H1 (cell line): ENCODE results near the gene PPM1F. TPM values are rescaled to one million over a fixed set of nuclear protein-coding genes. Genes with fewer than 3 reads are reported as not detected.

ENCODE experiments used
- CTCF ChIA-PET: fragments of 300-600 bp; sonication (Branson Sonifier 250); formaldehyde crosslinking; loops from one replicate; lab custom pipeline; 2021; ENCODE audit not compliant: partially characterized antibody; lab: Charles Lee
- POLR2A ChIA-PET: fragments of 300-600 bp; sonication (Branson Sonifier 250); formaldehyde crosslinking; loops from one replicate; lab custom pipeline; 2021; ENCODE audit warnings: inconsistent platforms; ENCODE audit not compliant: partially characterized antibody; lab: Charles Lee
- DNase-seq, 2 experiments: peaks; one replicate each; pipeline versions ENCODE4 v3.0.0 to v3.0.0-alpha.2; 2010 to 2022; ENCODE audit warnings: low spot score in 2 of 2, low read depth in 1 of 2, mixed read lengths in 1 of 2
- FAIRE-seq: peaks from 2 replicates; lab custom pipeline; 2011; peaks lifted over from hg19 to GRCh38; lab: Jason Lieb, UNC
- H2AFZ ChIP-seq: 2 replicates; pipeline ENCODE4 v1.8.1; 2012; ENCODE audit warnings: low read length, inconsistent platforms
- H2AK5ac ChIP-seq: 2 replicates; pipeline ENCODE4 v1.6.1; 2013; ENCODE audit warnings: low read depth, low read length
- H2BK120ac ChIP-seq: replicated peaks from 2 replicates; pipeline ENCODE3; 2013; ENCODE audit warnings: low read depth, low read length, inconsistent platforms
- H2BK12ac ChIP-seq: 2 replicates; pipeline ENCODE4 v1.6.1; 2013; ENCODE audit warnings: low read depth, low read length
- H2BK15ac ChIP-seq: 2 replicates; pipeline ENCODE4 v1.6.1; 2013; ENCODE audit warnings: low read length
- H2BK20ac ChIP-seq: 2 replicates; pipeline ENCODE4 v1.6.1; 2013; ENCODE audit warnings: low read length
- H2BK5ac ChIP-seq: 2 replicates; pipeline ENCODE4 v1.6.1; 2013; ENCODE audit warnings: low read depth, low read length
- H3K14ac ChIP-seq: 2 replicates; pipeline ENCODE4 v1.6.1; 2013; ENCODE audit warnings: inconsistent platforms; ENCODE audit not compliant: insufficient read length
- H3K18ac ChIP-seq: 2 replicates; pipeline ENCODE4 v1.6.1; 2013; ENCODE audit warnings: low read length; ENCODE audit errors: extremely low read depth
- H3K23ac ChIP-seq: 2 replicates; pipeline ENCODE4 v1.6.1; 2013; ENCODE audit warnings: inconsistent platforms; ENCODE audit not compliant: insufficient read length
- H3K23me2 ChIP-seq: 2 replicates; pipeline ENCODE4 v1.6.1; 2013; ENCODE audit warnings: low read depth, low read length
- H3K27ac ChIP-seq: 2 replicates; pipeline ENCODE4 v1.6.1; 2011; ENCODE audit warnings: low read depth, low read length, inconsistent platforms
- H3K27me3 ChIP-seq, 4 experiments: replicated peaks in 1 of 4; 1 replicate in 1 of 4; 2 replicates in 3 of 4; pipeline versions ENCODE4 v1.6.1 to v1.8.1; 2011 to 2013; ENCODE audit warnings: low read length in 3 of 4, mild to moderate bottlenecking in 3 of 4, inconsistent platforms in 2 of 4, mixed read lengths in 2 of 4, moderate library complexity in 1 of 4; ENCODE audit not compliant: control insufficient read depth in 3 of 4, insufficient read depth in 3 of 4; ENCODE audit errors: extremely low read depth in 1 of 4
- H3K36me3 ChIP-seq, 4 experiments: 2 replicates each; pipeline versions ENCODE4 v1.6.1 to v1.8.1; 2011 to 2013; ENCODE audit warnings: mild to moderate bottlenecking in 4 of 4, low read length in 3 of 4, moderate library complexity in 2 of 4, control low read depth in 1 of 4, inconsistent platforms in 1 of 4; ENCODE audit not compliant: insufficient read depth in 4 of 4, control insufficient read depth in 2 of 4
- H3K4ac ChIP-seq: replicated peaks from 2 replicates; pipeline ENCODE3; 2013; ENCODE audit warnings: low read length, low read depth, mixed read lengths, inconsistent platforms; ENCODE audit not compliant: insufficient read length
- H3K4me1 ChIP-seq, 4 experiments: replicated peaks in 1 of 4; 1 replicate in 1 of 4; 2 replicates in 3 of 4; pipeline versions ENCODE4 v1.6.1 to v1.8.1; 2011 to 2013; ENCODE audit warnings: low read length in 3 of 4, inconsistent platforms in 2 of 4, mixed read lengths in 1 of 4; ENCODE audit not compliant: insufficient read depth in 4 of 4, control insufficient read depth in 3 of 4
- H3K4me2 ChIP-seq, 2 experiments: 2 replicates each; pipeline versions ENCODE4 v1.6.1 to v1.8.1; 2011 to 2013; ENCODE audit warnings: low read depth in 2 of 2, low read length in 2 of 2, control low read depth in 1 of 2, inconsistent platforms in 1 of 2, mild to moderate bottlenecking in 1 of 2; ENCODE audit not compliant: insufficient read depth in 1 of 2
- H3K4me3 ChIP-seq, 4 experiments: fragments of 200-600, 300-600 bp in 1 of 4; sonication (generic), shearing (Covaris generic), sonication (Bioruptor Twin) in 1 of 4; 2 replicates each; pipeline versions ENCODE4 v1.5.1 to v1.8.1; 2011 to 2016; ENCODE audit warnings: low read length in 4 of 4, low read depth in 3 of 4, control low read depth in 2 of 4, inconsistent platforms in 2 of 4, mild to moderate bottlenecking in 2 of 4, mixed read lengths in 1 of 4, moderate library complexity in 1 of 4; ENCODE audit not compliant: insufficient read depth in 2 of 4; ENCODE audit errors: extremely low read depth in 1 of 4
- H3K56ac ChIP-seq: replicated peaks from 2 replicates; pipeline ENCODE3; 2013; ENCODE audit warnings: low read depth, mild to moderate bottlenecking, mixed read lengths, low read length, inconsistent platforms; ENCODE audit not compliant: insufficient read length
- H3K79me1 ChIP-seq: 2 replicates; pipeline ENCODE4 v1.6.1; 2013; ENCODE audit warnings: low read depth, low read length, control low read depth
- H3K79me2 ChIP-seq, 2 experiments: 2 replicates each; pipeline versions ENCODE4 v1.6.1 to v1.8.1; 2012 to 2013; ENCODE audit warnings: low read length in 2 of 2, mild to moderate bottlenecking in 2 of 2, inconsistent platforms in 1 of 2; ENCODE audit not compliant: insufficient read depth in 2 of 2, control insufficient read depth in 1 of 2
- H3K9ac ChIP-seq, 4 experiments: replicated peaks in 1 of 4; 1 replicate in 1 of 4; 2 replicates in 3 of 4; pipeline versions ENCODE4 v1.6.1 to v1.8.1; 2011 to 2013; ENCODE audit warnings: low read depth in 3 of 4, low read length in 3 of 4, control low read depth in 2 of 4, mild to moderate bottlenecking in 2 of 4, moderate library complexity in 2 of 4, inconsistent platforms in 1 of 4; ENCODE audit errors: extremely low read depth in 1 of 4
- H3K9me3 ChIP-seq, 2 experiments: 2 replicates each; pipeline versions ENCODE4 v1.6.1 to v1.8.1; 2012 to 2013; ENCODE audit warnings: mild to moderate bottlenecking in 2 of 2, moderate library complexity in 2 of 2, control low read depth in 1 of 2, inconsistent platforms in 1 of 2, low read depth in 1 of 2, low read length in 1 of 2, mixed read lengths in 1 of 2; ENCODE audit not compliant: insufficient read depth in 2 of 2
- H4K20me1 ChIP-seq, 2 experiments: replicated peaks in 1 of 2; 2 replicates each; pipeline versions ENCODE3 to v1.8.1; 2011 to 2013; ENCODE audit warnings: inconsistent platforms in 2 of 2, low read length in 2 of 2, mild to moderate bottlenecking in 1 of 2; ENCODE audit not compliant: insufficient read depth in 2 of 2, control insufficient read depth in 1 of 2
- H4K5ac ChIP-seq: 2 replicates; pipeline ENCODE4 v1.6.1; 2013; ENCODE audit warnings: low read length, low read depth, mixed read lengths, inconsistent platforms; ENCODE audit not compliant: insufficient read length
- H4K8ac ChIP-seq: 2 replicates; pipeline ENCODE4 v1.8.0; 2013; ENCODE audit warnings: mild to moderate bottlenecking, moderate library complexity, low read length, inconsistent platforms; ENCODE audit not compliant: insufficient read depth; ENCODE audit errors: extremely low read depth
- H4K91ac ChIP-seq: replicated peaks from 2 replicates; pipeline ENCODE3; 2013; ENCODE audit warnings: low read length, mixed read lengths, inconsistent platforms; ENCODE audit not compliant: insufficient read length
- whole genome bisulfite sequencing, 2 experiments: shearing (Covaris generic) in 1 of 2; methylation state at CpG; one replicate each; pipeline versions ENCODE4 v1.1.6 to v1.1.7; 2013 to 2015; ENCODE audit warnings: low lambda C conversion rate in 2 of 2, mixed read lengths in 2 of 2, inconsistent platforms in 1 of 2, low coverage in 1 of 2, missing lambda C conversion rate in 1 of 2; ENCODE audit not compliant: insufficient replicate concordance in 2 of 2, insufficient coverage in 1 of 2, insufficient read length in 1 of 2; ENCODE audit errors: extremely low coverage in 1 of 2, missing lambda C conversion rate in 1 of 2; 5-methylcytosine and 5-hydroxymethylcytosine counted together
- polyA plus RNA-seq, 7 experiments: library from polyadenylated mRNA; depleted of rRNA in 3 of 7; stranded (reverse) in 5 of 7; unstranded in 2 of 7; fragments of >200 nt in 5 of 7; fragments of 200-250 nt in 2 of 7; gene quantifications; 1 replicate in 5 of 7; 2 replicates in 1 of 7; 4 replicates in 1 of 7; pipeline versions ENCODE4 v1.2.1 to v1.2.3, GENCODE V29; 2011 to 2013; ENCODE audit warnings: missing spikeins in 2 of 7, mixed read lengths in 2 of 7
- total RNA-seq: library from RNA; stranded (reverse); fragmentation: NEBNext Ultra II Directional; extraction: Animal tissue kit (Norgen Biotek cat#: 25700); gene quantifications from 2 replicates; pipeline ENCODE4 v1.2.1, GENCODE V29; 2021
- TF ChIP-seq, protein P1 (sequence below): IDR thresholded peaks from 2 replicates; pipeline ENCODE4 v1.6.1; 2012; ENCODE audit warnings: low read length, inconsistent platforms

PPM1F gene
- total and polyA plus RNA-seq, 2 of the 8 experiments (the other 6 are each of a cell fraction or from before 2014, with no cell fraction given): 12.4 to 22.8 TPM

DNA sequence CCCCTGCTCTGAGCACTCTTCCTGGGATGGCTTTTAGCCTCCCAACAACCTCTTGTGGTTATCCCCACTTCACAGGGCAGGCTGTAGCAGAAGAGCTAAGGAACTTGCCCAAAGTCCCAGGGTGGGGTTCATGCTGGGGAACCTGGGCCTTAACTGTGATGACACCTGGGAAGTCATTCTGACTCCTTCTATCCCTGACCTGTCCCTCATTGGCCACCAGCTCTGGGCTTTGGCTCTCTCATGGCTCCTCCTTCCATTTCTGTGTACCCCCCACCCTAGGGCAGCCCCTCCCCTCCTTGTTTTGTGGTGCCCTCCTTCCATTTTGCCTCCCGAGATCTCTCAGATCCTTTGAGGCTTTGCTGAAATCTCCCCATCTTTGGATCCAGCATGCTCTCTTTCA, 2.7 kb downstream of the PPM1F start:
- Histone ChIP-seq H3K4me2 (no peak overlapping the region), H3K14ac (no peak overlapping the region), H3K9me3 (no peaks in the 10 kb centered on the region), H4K20me1 (peaks cover 2 to 11% of the 10 kb centered on the region in 2 experiments), H4K5ac (no peak overlapping the region), H3K27ac (no peak overlapping the region), H2BK5ac (no peak overlapping the region), H3K56ac (no peak overlapping the region), H2AK5ac (no peak overlapping the region), H3K4ac (no peak overlapping the region), H4K8ac (0 out of 2 replicates have a peak overlapping the region, but pooled peaks have one; percentile 42), H2BK12ac (no peak overlapping the region), H2BK120ac (no peak overlapping the region), H3K4me3 (no peak overlapping the region), H3K79me1 (no peaks in the 10 kb centered on the region; the same call in 1 of the 2 replicates), H2BK20ac (no peak overlapping the region), H2BK15ac (no peak overlapping the region), H2AFZ (no peak overlapping the region), H3K18ac (no peak overlapping the region), H3K4me1 (peaks cover 0 to 13% (median 8%) of the 10 kb centered on the region in 4 experiments; a peak in 5 of 7 replicates), H3K23me2 (no peaks in the 10 kb centered on the region; the same call in 1 of the 2 replicates), H3K27me3 (peaks cover 0 to 17% (median 6%) of the 10 kb centered on the region in 4 experiments; a peak in 4 of 7 replicates), H4K91ac (no peak overlapping the region), H3K23ac (no peak overlapping the region), H3K79me2 (no peaks in the 10 kb centered on the region), H3K9ac (no peak overlapping the region), H3K36me3 (no peaks in the 10 kb centered on the region)
- 63% methylated on average over 1 of the region's 1 CpG; no CpG with 5 or more reads in 1 of the 2 experiments for WGBS, 2 experiments
- ChIA-PET POLR2A (interaction anchor here (1.1 to 1.4 kb wide), 3 partner anchors 10 to 32 kb away, joined by 3 to 4 read pairs (median 3); no protein-coding TSS in a partner anchor), CTCF (interaction anchor here (0.6 to 8.0 kb wide), 6 partner anchors 8 to 240 kb away, joined by 4 to 60 read pairs (median 4); no protein-coding TSS in a partner anchor)
- TF ChIP-seq, protein P1, sequence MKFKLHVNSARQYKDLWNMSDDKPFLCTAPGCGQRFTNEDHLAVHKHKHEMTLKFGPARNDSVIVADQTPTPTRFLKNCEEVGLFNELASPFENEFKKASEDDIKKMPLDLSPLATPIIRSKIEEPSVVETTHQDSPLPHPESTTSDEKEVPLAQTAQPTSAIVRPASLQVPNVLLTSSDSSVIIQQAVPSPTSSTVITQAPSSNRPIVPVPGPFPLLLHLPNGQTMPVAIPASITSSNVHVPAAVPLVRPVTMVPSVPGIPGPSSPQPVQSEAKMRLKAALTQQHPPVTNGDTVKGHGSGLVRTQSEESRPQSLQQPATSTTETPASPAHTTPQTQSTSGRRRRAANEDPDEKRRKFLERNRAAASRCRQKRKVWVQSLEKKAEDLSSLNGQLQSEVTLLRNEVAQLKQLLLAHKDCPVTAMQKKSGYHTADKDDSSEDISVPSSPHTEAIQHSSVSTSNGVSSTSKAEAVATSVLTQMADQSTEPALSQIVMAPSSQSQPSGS: no peak
- no peak for DNase-seq
- FAIRE-seq: no peak
